GM12875 (cell line): ENCODE results near the gene POU2F2.

Experiments
- H3K4me3 ChIP-seq: one replicate; pipeline ENCODE4 v1.5.1; 2011; ENCODE audit warnings: low read depth, low read length, control low read depth
- CTCF ChIP-seq: IDR thresholded peaks from 2 replicates; pipeline ENCODE4 v1.5.1; 2011; ENCODE audit warnings: low read depth, mild to moderate bottlenecking, control low read depth, inconsistent platforms, low read length, moderate library complexity, borderline replicate concordance; ENCODE audit not compliant: insufficient read depth

Gene POU2F2

GRCh38 chr19:42079886-42080763 is 52.1 kb downstream of the POU2F2 start:
- TF ChIP-seq CTCF = no peak
- no peak overlapping the region for H3K4me3 ChIP-seq

- H3K4me3 ChIP-seq = no peak overlapping the region
- no peak for TF ChIP-seq CTCF
Measured at GRCh38 chr19:42079276-42079669, 53.0 kb downstream of the POU2F2 start.

- no peak for TF ChIP-seq CTCF
- H3K4me3 ChIP-seq = no peak overlapping the region
Measured at GRCh38 chr19:42078538-42079275, 53.5 kb downstream of the POU2F2 start.

- H3K4me3 ChIP-seq = no peak overlapping the region
- no peak for TF ChIP-seq CTCF
Measured at GRCh38 chr19:42078058-42078457, 54.2 kb downstream of the POU2F2 start.

- H3K4me3 ChIP-seq = peak overlapping the region; percentile 68
- TF ChIP-seq CTCF = no peak
Measured at GRCh38 chr19:42076380-42076944, 55.8 kb downstream of the POU2F2 start.

- peak within 1 kb of the TSS; percentile 89 for H3K4me3 ChIP-seq
- no peak for TF ChIP-seq CTCF
Measured at GRCh38 chr19:42075616-42076379, 56.4 kb downstream of the POU2F2 start, which contains the start of gene ZNF574. ZNF574 (plus strand) TSS chr19:42076166; CDS start chr19:42078607, 2,441 bp downstream.
